DOHH2 (cell line): ENCODE results near the gene FAM174C.

Experiments used
- CTCF ChIP-seq: fragments of 200-600 bp; sonication (generic); IDR thresholded peaks from one replicate; pipeline ENCODE4 v1.5.1; 2014; ENCODE audit warnings: antibody characterized with exemption, mild to moderate bottlenecking, low read depth, low read length; ENCODE audit not compliant: poor library complexity, severe bottlenecking
- EZH2phosphoT487 ChIP-seq: fragments of 200-600 bp; sonication (generic); IDR thresholded peaks from 2 replicates; pipeline ENCODE4 v1.6.1; 2017; ENCODE audit warnings: borderline replicate concordance, mild to moderate bottlenecking, antibody characterized with exemption, low read length, moderate library complexity, mixed read lengths

- TF ChIP-seq CTCF (no peak), EZH2phosphoT487 (no peak)
Measured at GRCh38 chr19:1252221-1252820, 23.0 kb upstream of the FAM174C start.
